GM21360 (cell line): ENCODE data around the gene FABP7.

Experiments used
- ATAC-seq: cut with Tn5 transposase; IDR thresholded peaks from one replicate; pipeline ENCODE4 v1.9.1; 2021; ENCODE audit warnings: mild to moderate bottlenecking, moderate library complexity; ENCODE audit not compliant: unreplicated experiment

FABP7 gene

GRCh38 chr6:122792766-122793165 lies 13.2 kb downstream of the FABP7 start:
- no peak for ATAC-seq

GRCh38 chr6:122797537-122797936 lies 18.0 kb downstream of the FABP7 start:
- ATAC-seq: no peak

- ATAC-seq: peak; percentile 89
These were observed 18.7 kb downstream of the FABP7 start for GRCh38 chr6:122798099-122798641.

GRCh38 chr6:122799140-122799745 lies 19.7 kb downstream of the FABP7 start:
- no peak for ATAC-seq

GRCh38 chr6:122799916-122800686 lies 20.6 kb downstream of the FABP7 start:
- ATAC-seq: no peak

GRCh38 chr6:122800906-122801305 lies 21.4 kb downstream of the FABP7 start:
- ATAC-seq: no peak

- ATAC-seq: no peak
These were observed 21.9 kb downstream of the FABP7 start for GRCh38 chr6:122801397-122801796.

GRCh38 chr6:122803171-122803661 lies 23.7 kb downstream of the FABP7 start:
- no peak for ATAC-seq

- ATAC-seq: no peak
These were observed 25.5 kb downstream of the FABP7 start for GRCh38 chr6:122804962-122805485.

- no peak for ATAC-seq
These were observed 26.8 kb downstream of the FABP7 start for GRCh38 chr6:122806291-122806690.

- no peak for ATAC-seq
These were observed 28.8 kb downstream of the FABP7 start for GRCh38 chr6:122808121-122808885.

GRCh38 chr6:122809001-122809400 lies 29.5 kb downstream of the FABP7 start:
- no peak for ATAC-seq

GRCh38 chr6:122809691-122810090 lies 30.2 kb downstream of the FABP7 start:
- no peak for ATAC-seq

GRCh38 chr6:122810189-122810588 lies 30.7 kb downstream of the FABP7 start:
- no peak for ATAC-seq

GRCh38 chr6:122817358-122817757 lies 37.8 kb downstream of the FABP7 start:
- ATAC-seq: no peak

GRCh38 chr6:122817766-122818165 lies 38.2 kb downstream of the FABP7 start:
- ATAC-seq: no peak

- no peak for ATAC-seq
These were observed 39.4 kb downstream of the FABP7 start for GRCh38 chr6:122818866-122819265.

GRCh38 chr6:122821095-122821494 lies 41.6 kb downstream of the FABP7 start:
- ATAC-seq: no peak

GRCh38 chr6:122825163-122825562 lies 45.6 kb downstream of the FABP7 start:
- no peak for ATAC-seq

GRCh38 chr6:122829456-122829855 lies 49.9 kb downstream of the FABP7 start:
- no peak for ATAC-seq

GRCh38 chr6:122831511-122831910 lies 52.0 kb downstream of the FABP7 start:
- no peak for ATAC-seq
